Stimulated activated CD8-positive, alpha-beta memory T cell treated with anti-CD3 and anti-CD28 coated beads, Interleukin-2, amount 100 ng/mL, for 1 hour (primary cell): ENCODE measurements around the gene SFSWAP.

Source experiments
- DNase-seq, 2 donors: peaks; one replicate each; pipeline ENCODE4 v3.0.0-alpha.2; 2020; ENCODE audit warnings: low read depth in 2 of 2

Gene SFSWAP

DNA sequence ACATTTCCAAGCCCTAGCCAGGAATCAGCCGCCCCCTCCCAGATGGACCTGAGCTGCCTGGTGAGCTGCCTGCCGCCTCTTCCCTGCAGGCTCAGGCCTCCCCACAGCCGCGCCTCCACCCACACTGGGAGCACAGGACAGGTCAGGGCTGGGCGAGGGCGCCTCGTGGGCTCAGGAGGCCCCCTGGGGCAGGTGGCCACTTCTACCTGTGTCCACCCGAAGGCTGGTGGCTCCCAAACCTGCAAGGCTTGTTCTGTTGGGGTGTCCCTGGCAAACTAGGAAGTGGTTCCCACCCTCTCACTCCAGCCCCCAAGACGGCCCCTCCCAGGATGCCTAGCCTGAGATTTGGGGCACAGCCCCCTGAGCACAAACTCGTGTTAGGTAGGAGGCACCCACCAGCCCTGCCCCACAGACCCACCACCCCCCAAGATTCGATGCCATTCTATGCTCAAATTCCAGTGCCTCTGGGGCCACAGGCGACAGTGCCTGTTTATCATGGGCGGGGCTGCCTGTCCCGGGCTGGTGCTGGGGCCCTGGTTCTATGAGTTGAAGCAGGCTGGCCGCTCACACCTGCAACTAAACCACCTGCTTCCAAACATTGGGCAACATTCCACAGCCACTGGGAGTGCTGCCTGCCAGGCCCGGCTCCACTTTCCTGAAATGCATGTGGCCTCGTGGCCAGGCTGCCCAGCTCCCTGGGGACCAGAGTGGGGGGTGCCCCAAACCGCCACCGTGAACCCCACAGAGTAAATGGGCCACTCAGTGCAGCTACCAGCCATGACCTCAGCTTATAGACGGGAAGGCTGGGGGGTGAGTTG, 124.1 kb downstream of the SFSWAP start:
- DNase-seq = no peak

- DNase-seq = no peak
Observed at GRCh38 chr12:131835616-131836171, 124.8 kb downstream of the SFSWAP start.

DNA sequence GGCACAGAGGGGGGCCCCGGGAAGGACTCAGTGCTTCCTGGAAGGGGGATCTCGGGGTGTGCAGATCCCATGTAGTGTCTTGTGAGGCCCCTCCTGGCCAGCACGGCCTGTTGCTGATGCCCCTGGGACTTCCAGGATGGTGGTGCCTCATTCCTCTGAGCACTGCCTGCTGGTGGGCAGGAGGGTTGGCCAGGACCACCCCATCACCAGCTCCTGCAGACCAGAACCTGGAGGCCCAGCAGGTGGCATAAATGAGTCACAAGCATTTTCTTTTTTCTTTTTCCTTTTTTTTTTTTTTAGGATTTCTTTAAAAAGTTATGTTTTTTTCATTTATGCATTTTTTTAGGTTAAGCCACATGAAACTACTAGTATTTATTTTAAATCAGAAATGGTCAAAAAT, 125.3 kb downstream of the SFSWAP start:
- no peak for DNase-seq

- no peak for DNase-seq
Observed at GRCh38 chr12:131836714-131837397, 126.0 kb downstream of the SFSWAP start.

GRCh38 chr12:131840643-131841416, 129.9 kb downstream of the SFSWAP start:
- DNase-seq = no peak

GRCh38 chr12:131841547-131841946, 130.7 kb downstream of the SFSWAP start:
- DNase-seq = no peak

DNA sequence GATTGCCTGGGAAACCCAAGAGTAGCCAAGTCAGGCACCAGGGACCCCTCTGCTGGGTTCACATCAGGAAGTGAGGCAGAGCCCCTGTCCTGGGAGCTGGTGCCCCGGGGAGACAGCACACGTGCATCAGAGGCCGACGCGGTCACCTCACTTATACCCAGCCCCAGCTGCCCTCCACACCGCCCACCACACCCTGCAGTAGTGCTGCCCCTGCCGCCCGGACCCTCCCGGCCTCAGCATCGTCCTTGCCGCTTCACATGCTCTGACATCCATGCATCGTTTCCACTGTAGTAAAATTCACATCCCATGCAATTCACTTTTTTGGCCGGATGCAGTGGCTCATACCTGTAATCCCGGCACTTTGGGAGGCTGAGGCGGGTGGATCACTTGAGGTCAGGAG, 131.3 kb downstream of the SFSWAP start:
- no peak for DNase-seq

- DNase-seq = no peak
Observed at GRCh38 chr12:131843527-131843926, 132.6 kb downstream of the SFSWAP start.

DNA sequence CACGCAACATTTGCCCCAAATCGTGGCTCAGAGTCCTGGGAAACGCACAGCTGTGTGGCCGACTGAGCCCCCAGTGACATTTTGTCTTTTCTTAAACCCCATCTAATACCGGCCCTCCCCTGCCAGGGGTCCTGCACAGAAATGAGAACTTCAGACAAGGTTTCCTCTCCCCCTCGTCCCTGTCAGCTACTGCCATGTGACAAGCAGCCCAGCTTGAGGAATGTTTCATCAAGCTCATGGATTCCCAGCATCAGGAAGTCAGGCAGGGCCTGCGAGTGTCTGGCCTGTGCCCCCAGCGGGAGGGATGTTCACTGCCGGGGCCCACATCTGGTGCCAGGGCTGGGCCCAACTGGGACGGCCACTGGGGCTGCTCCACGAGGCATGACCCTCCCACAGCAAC, 133.2 kb downstream of the SFSWAP start:
- DNase-seq = no peak

- DNase-seq = no peak
Observed at GRCh38 chr12:131844656-131845055, 133.8 kb downstream of the SFSWAP start.

GRCh38 chr12:131845121-131845520, 134.2 kb downstream of the SFSWAP start:
- DNase-seq = no peak

DNA sequence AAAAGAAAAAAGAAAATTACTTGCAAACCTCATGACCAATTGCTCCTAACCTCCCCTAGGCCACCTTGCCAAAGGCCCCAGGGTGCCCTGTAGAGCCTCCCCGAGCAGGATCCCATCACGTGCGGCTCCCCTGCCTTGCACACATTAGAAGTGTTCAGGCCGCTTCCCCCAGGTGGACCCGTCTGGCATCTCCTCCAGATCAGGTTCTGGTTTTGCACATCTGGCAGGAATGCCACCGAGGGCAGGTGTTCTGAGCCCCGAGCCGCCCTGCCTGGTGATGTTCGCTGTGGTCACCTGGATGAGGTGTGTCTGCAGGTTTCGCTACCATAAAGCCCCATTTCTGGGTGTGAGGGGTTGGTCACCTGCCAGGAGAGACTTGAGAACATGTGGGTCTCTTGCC, 136.6 kb downstream of the SFSWAP start:
- no peak for DNase-seq

DNA sequence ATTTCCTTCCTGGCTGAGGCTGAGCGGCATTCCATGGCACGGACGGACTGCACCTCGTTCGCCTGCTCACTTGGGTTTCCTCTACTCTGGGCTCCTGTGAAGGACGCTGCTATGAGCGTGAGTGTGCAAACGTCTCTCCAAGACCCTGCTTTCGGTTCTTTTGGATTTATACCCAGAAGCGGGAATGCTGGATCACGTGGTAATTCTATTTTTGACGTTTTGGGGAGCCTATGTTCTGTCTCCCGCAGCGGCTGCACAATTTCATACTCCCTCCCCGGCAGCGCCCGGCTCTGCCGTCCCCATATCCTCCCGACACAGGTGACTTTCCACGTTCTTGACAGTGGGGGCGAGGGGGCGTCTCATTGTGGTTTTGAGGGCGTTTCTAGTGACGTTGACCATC, 137.9 kb downstream of the SFSWAP start:
- DNase-seq = no peak
